Fibroblast of lung (primary cell): Measurements from ENCODE around the gene SYCP1. TPM values are rescaled to one million over a fixed set of nuclear protein-coding genes. Genes with fewer than 3 reads are reported as not detected.

Experiments used
- DNase-seq, 2 donors: peaks; one replicate each; pipeline versions ENCODE4 v3.0.0 to v3.0.0-alpha.2; 2010; ENCODE audit warnings: low read depth in 2 of 2
- H2AFZ ChIP-seq: 2 replicates; pipeline ENCODE4 v1.5.1; 2012; ENCODE audit warnings: low read length, control low read depth, inconsistent platforms
- H3K27ac ChIP-seq: 2 replicates; pipeline ENCODE4 v1.5.1; 2011; ENCODE audit warnings: low read length, control low read depth; ENCODE audit not compliant: insufficient read depth
- H3K27me3 ChIP-seq: 2 replicates; pipeline ENCODE4 v1.5.1; 2011; ENCODE audit warnings: mild to moderate bottlenecking, low read length; ENCODE audit not compliant: control insufficient read depth, insufficient read depth
- H3K36me3 ChIP-seq: 2 replicates; pipeline ENCODE4 v1.5.1; 2011; ENCODE audit warnings: low read length; ENCODE audit not compliant: control insufficient read depth, insufficient read depth
- H3K4me1 ChIP-seq: 2 replicates; pipeline ENCODE4 v1.5.1; 2011; ENCODE audit warnings: low read length; ENCODE audit not compliant: control insufficient read depth, insufficient read depth; ENCODE audit errors: extremely low read depth
- H3K4me2 ChIP-seq: 2 replicates; pipeline ENCODE4 v1.5.1; 2011; ENCODE audit warnings: low read length, control low read depth; ENCODE audit not compliant: insufficient read depth; ENCODE audit errors: extremely low read depth
- H3K4me3 ChIP-seq, 4 experiments: fragments of 200-600 bp in 1 of 4; sonication (generic) in 1 of 4; replicated peaks in 1 of 4; 2 replicates each; pipeline ENCODE4 v1.5.1; 2011 to 2016; ENCODE audit warnings: low read length in 4 of 4, low read depth in 3 of 4, mild to moderate bottlenecking in 3 of 4, control low read depth in 2 of 4, inconsistent platforms in 1 of 4, mixed read lengths in 1 of 4; ENCODE audit not compliant: insufficient read depth in 1 of 4; ENCODE audit errors: control extremely low read depth in 1 of 4
- H3K79me2 ChIP-seq: 2 replicates; pipeline ENCODE4 v1.5.1; 2012; ENCODE audit warnings: mild to moderate bottlenecking, low read length, inconsistent platforms; ENCODE audit not compliant: control insufficient read depth, insufficient read depth
- H3K9ac ChIP-seq: 2 replicates; pipeline ENCODE4 v1.5.1; 2011; ENCODE audit warnings: mild to moderate bottlenecking, low read length, control low read depth; ENCODE audit not compliant: insufficient read depth
- H3K9me3 ChIP-seq: 2 replicates; pipeline ENCODE4 v1.5.1; 2012; ENCODE audit warnings: low read depth, low read length; ENCODE audit not compliant: control insufficient read depth, insufficient read depth
- H4K20me1 ChIP-seq: 2 replicates; pipeline ENCODE4 v1.5.1; 2011; ENCODE audit warnings: low read length; ENCODE audit not compliant: control insufficient read depth, insufficient read depth; ENCODE audit errors: extremely low read depth
- EZH2 ChIP-seq: IDR thresholded peaks from 2 replicates; pipeline ENCODE4 v1.5.1; 2012; ENCODE audit warnings: low read length, control low read depth, mild to moderate bottlenecking; ENCODE audit errors: missing control alignments
- polyA plus RNA-seq, 2 donors: library from polyadenylated mRNA; depleted of rRNA in 1 of 2; stranded (reverse) in 1 of 2; unstranded in 1 of 2; fragments of >200 nt; gene quantifications; 2 replicates each; pipeline ENCODE4 v1.2.1, GENCODE V29; 2011 to 2012; ENCODE audit warnings: missing spikeins in 1 of 2
- total RNA-seq: library from RNA; depleted of rRNA; stranded (reverse); fragments of >200 nt; gene quantifications from 2 replicates; pipeline ENCODE4 v1.2.1, GENCODE V29; 2014
- TF ChIP-seq, protein P1 (sequence below), 2 donors: IDR thresholded peaks in 1 of 2; conservative IDR thresholded peaks in 1 of 2; 1 replicate in 1 of 2; 2 replicates in 1 of 2; pipeline ENCODE4 v1.5.1; 2011 to 2012; ENCODE audit warnings: low read length in 2 of 2, control low read depth in 1 of 2, inconsistent platforms in 1 of 2, low read depth in 1 of 2, mild to moderate bottlenecking in 1 of 2

The SYCP1 gene
- total and polyA plus RNA-seq, 2 donors (not counting 1 experiment from before 2014, with no cell fraction given): not detected

DNA sequence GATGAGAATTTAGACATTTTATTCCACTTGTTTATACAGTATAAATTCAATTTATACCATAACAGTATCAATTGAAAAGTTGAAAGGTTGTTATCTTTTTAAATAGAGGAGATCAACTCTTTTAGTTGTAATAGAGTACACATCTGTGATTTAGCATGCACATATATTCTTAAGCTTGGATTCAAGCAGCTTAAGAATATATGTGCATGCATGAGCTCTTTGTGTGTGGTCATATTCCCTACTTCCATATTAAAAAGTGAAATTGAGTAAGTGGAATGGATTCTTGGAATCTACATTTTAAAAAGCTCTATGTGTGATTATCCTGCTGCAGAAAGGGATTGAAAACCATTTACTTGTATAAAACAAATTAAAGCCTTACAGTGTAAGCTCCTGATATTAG lies 71.9 kb downstream of the SYCP1 start:
- Histone ChIP-seq H3K9ac (no peak overlapping the region), H3K27me3 (no peaks in the 10 kb centered on the region), H3K79me2 (no peaks in the 10 kb centered on the region), H3K4me1 (no peaks in the 10 kb centered on the region), H3K4me3 (no peak overlapping the region), H3K36me3 (no peaks in the 10 kb centered on the region), H4K20me1 (no peaks in the 10 kb centered on the region), H2AFZ (no peak overlapping the region), H3K4me2 (no peak overlapping the region), H3K27ac (no peak overlapping the region), H3K9me3 (no peaks in the 10 kb centered on the region)
- TF ChIP-seq, protein P1, sequence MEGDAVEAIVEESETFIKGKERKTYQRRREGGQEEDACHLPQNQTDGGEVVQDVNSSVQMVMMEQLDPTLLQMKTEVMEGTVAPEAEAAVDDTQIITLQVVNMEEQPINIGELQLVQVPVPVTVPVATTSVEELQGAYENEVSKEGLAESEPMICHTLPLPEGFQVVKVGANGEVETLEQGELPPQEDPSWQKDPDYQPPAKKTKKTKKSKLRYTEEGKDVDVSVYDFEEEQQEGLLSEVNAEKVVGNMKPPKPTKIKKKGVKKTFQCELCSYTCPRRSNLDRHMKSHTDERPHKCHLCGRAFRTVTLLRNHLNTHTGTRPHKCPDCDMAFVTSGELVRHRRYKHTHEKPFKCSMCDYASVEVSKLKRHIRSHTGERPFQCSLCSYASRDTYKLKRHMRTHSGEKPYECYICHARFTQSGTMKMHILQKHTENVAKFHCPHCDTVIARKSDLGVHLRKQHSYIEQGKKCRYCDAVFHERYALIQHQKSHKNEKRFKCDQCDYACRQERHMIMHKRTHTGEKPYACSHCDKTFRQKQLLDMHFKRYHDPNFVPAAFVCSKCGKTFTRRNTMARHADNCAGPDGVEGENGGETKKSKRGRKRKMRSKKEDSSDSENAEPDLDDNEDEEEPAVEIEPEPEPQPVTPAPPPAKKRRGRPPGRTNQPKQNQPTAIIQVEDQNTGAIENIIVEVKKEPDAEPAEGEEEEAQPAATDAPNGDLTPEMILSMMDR (conservative IDR thresholded peaks at IDR 0.05 in 1 of 2, IDR thresholded peaks at IDR 0.05 in 1 of 2; ENCODE audit: low read depth in 1 of 2, low read length in 2 of 2): no peak
- TF ChIP-seq EZH2: no peak
- DNase-seq: no peak

DNA sequence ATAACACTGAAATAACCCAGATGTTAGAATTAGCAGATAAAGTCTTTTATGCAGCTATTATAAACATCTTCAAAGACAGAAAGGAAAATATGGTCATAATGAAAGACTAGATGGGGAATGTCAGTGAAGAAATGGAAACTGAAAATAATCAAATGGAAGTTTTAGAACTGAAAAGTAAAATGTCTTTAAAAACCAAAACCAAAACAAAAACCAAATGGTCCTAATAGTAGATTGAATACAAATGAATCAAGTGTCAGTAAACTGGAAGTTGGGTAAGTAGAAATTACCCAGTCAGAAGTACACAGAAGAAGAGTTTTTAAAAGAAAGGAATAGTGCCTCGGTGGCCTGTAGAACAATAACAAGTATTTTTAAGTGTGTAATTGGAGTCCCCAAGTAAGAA lies 72.7 kb downstream of the SYCP1 start:
- no peak overlapping the region for H3K27ac ChIP-seq

DNA sequence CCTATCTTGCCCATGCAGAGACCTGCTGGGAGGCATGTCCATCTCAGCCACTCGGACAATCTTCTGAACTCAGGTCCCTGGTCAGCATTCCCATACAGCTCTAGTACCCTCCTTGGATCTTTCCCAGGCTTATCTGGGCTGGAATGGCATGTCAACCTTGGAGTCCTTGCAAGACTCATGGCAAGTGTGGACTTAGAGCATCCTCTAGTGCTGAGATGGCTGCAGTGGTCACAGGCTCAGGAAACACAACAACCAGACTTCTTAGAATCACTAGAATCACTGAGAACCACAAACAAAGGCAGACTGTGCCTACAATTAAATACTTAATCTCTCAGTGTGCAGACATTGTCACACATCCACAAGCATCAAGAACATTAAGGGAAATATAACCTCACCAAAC lies 101.9 kb downstream of the SYCP1 start:
- peaks cover 2% of the 10 kb centered on the region for H3K27me3 ChIP-seq
- no peak overlapping the region for H3K27ac ChIP-seq
- TF ChIP-seq, protein P1 (conservative IDR thresholded peaks at IDR 0.05 in 1 of 2, IDR thresholded peaks at IDR 0.05 in 1 of 2; ENCODE audit: low read depth in 1 of 2, low read length in 2 of 2): peak; percentile 6 to 38
- TF ChIP-seq EZH2: no peak
- H3K4me1 ChIP-seq: no peaks in the 10 kb centered on the region
- no peaks in the 10 kb centered on the region for H3K79me2 ChIP-seq
- no peaks in the 10 kb centered on the region for H4K20me1 ChIP-seq
- no peak overlapping the region for H2AFZ ChIP-seq
- H3K4me3 ChIP-seq: no peak overlapping the region
- peak; percentile 1 for DNase-seq
- no peaks in the 10 kb centered on the region for H3K9me3 ChIP-seq
- no peaks in the 10 kb centered on the region for H3K36me3 ChIP-seq
- no peak overlapping the region for H3K9ac ChIP-seq
- no peak overlapping the region for H3K4me2 ChIP-seq

More for the DNA sequence above, 72.7 kb downstream of the SYCP1 start:
- H3K9ac ChIP-seq: no peak overlapping the region
- H3K9me3 ChIP-seq: no peaks in the 10 kb centered on the region
- H3K27me3 ChIP-seq: no peaks in the 10 kb centered on the region
- TF ChIP-seq EZH2: no peak
- TF ChIP-seq, protein P1 (conservative IDR thresholded peaks at IDR 0.05 in 1 of 2, IDR thresholded peaks at IDR 0.05 in 1 of 2; ENCODE audit: low read depth in 1 of 2, low read length in 2 of 2): no peak
- no peak for DNase-seq
- no peak overlapping the region for H3K4me3 ChIP-seq
- no peaks in the 10 kb centered on the region for H3K36me3 ChIP-seq
- no peak overlapping the region for H2AFZ ChIP-seq
- H3K4me2 ChIP-seq: no peak overlapping the region
- no peaks in the 10 kb centered on the region for H3K79me2 ChIP-seq
- no peaks in the 10 kb centered on the region for H4K20me1 ChIP-seq
- H3K4me1 ChIP-seq: no peaks in the 10 kb centered on the region
